GM18858 (cell line): Measurements from ENCODE around the gene DGKG.

Experiments
- ATAC-seq: cut with Tn5 transposase; IDR thresholded peaks from one replicate; pipeline ENCODE4 v1.9.1; 2021; ENCODE audit not compliant: unreplicated experiment

Gene DGKG

DNA sequence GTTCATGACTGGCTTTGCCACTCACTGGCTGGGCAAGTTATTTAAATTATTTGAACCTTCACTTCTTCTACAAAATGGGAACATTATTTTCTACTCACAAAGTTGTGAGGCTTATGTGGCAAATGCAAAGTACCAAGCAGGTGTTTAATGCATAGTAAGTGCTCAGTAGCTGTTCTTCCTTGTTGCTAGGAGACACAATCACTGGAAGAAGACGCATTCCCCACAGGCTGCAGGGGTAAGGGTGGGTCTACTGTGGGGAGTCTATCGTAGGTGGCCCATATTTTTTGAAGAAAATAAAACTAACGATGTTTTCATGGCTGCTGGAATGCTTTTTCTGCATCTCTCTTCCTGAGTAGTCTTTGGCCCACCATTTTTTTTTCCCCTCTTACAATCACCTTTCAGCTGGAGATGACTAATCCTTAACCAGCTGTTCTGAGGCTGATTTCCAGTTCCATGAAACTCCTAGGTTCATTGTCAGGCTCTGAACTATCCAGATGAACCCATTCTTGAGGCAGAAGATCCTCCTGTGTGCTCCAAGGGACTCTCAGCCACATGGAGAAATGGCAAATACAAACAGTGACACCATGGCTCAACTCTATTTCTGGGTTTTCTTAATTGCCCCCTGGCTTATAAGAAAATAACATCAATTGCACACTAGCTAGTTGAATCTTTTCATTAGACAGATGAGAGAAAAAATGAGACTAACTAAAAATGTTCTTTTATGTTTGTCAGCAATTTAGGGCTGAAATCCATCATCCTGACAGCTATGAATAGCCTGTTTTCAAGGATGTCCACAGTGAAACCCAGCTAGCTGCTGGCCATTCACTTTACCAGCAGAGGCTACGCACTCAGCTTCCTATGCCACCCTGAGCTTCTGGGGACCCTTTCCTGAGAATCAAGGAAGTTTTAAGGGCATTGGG, 144.9 kb downstream of the DGKG start:
- ATAC-seq: no peak

DNA sequence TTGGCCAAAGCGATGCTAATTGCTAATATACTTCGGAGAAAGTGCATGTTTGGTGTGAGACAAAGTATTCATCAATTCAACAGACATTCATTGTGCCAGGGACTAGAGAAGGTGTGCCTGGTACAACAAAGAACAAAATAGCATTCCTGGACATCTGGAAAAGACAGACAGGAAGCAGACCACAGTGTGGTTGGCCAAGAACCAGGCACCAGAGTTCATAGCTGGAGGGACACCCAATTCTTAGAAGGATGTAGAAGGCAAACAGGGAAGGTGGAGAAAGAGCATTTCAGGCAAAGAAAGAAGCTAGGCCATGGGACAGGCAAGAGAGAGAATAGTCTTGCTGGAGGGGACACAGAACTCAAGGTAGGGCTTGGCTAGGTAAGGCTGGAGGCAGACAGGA, 147.4 kb downstream of the DGKG start:
- no peak for ATAC-seq

DNA sequence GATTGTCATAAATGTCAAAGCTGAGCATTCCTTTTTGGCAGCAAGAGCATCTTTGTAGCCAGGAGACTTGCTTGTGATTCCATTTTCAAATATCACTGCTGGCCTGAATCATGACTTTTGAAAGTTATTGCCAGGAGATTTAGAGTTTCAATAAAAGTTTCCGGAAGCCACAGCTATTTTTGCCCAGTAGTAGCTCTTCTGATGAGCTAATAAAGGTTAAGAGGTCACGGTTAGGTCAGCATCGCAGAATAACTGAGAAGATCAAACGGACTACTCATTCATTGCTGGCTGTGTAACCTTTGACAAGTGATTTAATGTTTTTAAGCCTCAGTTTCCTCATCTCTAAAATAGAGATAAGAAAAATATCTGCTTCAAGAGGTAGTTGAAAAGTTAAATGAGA, 148.1 kb downstream of the DGKG start:
- no peak for ATAC-seq

DNA sequence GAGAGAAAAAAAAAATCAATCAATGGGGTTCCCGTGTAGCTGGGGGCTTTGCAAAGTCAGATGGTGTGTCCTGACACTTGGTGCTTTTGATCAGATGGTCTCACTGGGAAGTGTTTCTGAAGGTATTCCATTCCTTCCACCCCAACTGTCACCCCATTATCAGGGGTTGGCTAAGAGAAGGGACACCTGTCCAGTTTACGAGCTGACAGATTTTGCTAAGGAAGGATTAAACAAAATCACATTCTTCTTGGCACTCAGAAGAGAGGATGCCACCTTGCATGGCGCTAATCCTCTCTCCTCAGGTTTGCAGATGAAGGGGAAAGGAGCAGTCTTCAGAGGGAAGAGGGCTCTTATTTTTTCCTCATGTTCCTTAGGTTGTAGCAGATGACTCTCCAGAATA, 149.4 kb downstream of the DGKG start:
- ATAC-seq: no peak

DNA sequence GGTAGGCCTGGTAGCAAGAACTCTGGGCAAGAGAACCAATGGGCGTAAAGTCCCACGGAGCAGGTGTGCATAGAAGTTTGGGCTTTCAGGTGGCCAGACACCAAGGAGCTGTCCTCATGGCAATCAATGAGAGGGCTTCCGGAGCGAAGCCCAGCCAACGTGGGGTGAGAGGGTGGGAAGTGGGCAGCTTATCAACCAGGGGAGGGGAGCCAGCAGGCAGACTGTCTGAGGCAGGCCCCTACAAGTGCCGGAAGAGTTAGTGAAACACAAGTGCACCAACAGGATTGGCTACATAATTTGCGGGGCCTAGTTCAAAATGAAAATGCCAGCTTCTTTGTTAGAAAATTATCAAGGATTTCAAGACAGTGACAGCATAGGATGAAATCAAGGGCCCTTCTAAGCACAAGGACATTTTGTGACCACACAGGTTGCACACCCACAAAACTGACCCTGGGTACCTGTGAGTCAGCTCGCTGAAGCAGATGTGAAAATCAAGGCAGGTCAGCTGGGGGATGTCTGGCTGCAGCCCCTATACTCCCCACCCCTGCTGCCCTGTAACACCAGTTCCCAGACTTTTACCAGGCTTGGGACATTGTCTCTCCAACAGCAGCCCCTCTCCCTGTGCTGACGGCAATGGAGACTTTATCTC, 151.1 kb downstream of the DGKG start:
- no peak for ATAC-seq

DNA sequence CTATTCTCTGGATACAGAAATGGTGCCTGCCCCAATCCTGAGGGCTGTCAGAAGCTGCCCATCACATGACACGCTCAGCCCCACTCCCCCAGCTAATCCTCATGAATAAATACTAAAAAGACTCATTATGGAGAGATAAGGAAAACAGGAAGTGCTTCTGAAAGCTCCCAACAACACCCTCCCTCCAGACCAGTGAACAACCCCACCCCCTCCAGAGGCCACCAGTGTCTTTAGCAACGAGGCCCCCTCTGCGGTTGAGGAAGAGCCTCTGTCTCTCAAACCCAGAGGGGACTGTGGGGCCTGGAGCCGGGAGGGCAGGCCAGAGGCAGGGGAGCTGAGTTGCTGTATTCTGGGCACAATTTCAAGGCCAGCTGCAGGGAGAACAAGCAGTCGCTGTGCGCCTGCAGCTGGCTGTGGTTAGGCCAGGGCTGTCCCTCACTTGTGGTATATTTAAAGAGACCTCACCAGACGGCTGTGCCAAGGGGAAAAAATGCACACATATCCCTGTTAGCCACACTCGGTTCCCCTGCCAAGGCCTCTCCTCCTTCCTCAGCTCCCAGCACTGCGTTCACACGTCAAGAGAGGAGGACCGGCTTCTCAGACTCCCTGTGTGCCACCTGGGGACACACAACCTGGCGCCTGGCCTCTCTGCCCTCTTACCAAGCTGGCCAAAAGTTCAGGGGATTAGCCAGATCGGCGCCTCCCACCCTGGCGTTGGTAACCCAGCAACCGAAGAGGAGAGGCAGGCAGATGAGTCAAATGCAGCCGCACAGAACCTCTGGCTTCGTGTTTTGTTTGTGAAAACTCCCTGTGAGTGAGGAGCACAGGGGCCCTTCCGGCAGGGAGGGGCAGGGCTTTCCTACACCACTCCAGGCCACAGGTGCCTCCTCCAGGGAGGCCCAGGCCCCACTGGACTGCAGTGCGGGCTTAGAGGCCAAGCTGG, 152.0 kb downstream of the DGKG start:
- no peak for ATAC-seq

DNA sequence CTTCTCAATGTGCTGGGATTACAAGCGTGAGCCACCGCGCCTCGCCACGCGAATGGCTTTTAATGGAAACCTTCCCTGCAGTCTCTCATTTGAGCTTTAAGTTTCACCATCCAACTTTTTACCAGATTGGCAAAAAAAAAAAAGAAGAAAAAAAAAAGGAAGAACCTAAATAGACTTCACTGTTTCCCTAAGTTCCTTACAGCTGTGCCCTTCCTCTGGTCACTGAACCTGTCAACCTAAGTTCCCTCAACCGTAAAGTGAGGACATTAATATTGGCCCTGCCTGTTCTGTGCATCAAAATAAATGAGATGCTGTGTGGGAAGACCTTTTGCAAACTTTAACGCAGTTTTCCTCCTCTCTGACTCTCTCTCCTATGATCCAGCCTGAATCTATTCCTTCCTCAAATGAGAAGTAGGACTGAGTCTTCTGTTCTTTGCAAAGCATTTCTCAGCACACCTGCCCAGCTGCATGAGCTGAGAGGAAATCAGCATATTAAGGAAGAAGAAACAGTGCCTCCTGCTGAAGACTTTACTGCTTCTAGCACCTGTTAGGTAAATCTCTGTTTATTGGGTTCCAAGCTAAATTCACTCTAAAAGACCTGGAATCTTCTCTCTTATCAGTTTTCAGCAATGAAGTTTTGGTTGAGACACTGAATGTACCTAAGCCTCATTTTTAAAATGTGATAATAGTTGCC, 153.6 kb downstream of the DGKG start:
- no peak for ATAC-seq

DNA sequence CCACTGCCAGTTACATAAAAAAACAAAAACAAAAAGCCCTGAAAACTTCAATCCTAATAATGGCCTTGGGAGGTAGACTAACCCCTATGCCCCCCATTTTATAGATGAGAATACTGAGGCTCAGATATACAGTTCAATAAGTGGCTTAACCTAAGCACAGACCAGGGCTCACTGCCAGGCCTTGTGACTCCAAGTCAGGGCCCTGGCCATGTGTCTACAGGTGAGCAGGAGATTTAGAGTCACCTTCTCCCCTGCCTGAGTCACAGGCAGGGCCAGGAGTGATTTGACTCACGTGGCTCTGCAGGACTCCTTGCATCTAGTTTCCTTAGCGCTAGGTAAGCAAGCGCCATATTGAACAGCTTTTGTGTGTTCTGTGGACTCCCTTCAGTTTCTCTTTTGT, 154.5 kb downstream of the DGKG start:
- no peak for ATAC-seq

DNA sequence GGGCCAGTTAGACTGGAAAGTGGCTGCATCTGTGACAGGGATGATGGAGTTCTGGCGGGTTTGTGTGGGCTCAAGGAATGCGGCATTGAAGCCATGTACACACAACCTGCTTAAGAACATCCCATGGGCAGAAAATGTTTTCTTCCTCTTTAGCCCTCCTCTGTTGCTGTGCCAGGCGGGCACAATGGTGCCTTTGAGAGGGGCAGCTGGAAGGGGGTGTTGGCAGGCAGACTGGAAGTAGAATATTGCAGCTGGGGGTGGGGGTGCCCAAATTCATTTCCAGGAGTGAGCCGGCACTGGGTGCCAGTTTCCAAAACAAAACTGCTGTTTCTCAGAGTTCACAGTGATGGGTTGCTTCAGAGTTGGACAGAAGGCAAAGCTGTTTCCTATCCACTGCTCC, 161.3 kb downstream of the DGKG start:
- no peak for ATAC-seq

DNA sequence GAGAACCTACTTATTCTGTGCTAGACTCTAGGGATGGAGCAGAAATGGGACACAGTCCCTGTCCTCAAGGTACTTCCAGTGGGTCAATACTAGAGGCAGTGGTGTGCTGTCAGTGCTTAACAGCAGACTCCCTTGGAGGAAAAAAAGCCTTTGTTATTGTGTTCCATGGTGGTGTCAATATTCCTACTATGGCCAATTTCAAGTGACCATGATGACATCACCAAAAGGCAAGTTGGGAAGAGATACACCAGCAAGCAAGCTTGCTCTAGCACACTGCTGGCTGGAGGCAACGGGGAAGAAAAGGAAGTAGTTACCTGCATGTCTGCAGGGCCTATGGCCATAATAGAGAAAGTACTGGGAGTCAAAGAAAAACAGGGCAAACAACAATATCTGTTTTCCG, 163.6 kb downstream of the DGKG start:
- no peak for ATAC-seq

DNA sequence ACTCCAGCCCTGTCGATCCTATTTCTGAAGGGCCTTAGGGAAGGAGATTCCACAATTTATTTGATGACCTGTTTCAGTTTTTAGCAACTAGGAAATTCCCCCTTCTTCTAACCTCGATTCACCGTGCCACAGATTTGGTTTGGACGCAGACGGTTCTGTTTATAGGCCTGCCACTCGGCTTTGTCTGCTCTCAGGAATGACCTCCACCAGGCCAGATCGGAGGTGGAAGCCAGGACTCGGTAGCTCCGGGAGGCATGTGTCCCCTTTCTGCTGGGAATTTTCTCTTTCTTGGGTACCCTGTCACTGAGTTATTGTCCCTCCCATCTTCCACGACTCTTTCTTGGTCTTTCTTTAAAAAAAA, 167.6 kb downstream of the DGKG start:
- ATAC-seq: no peak

DNA sequence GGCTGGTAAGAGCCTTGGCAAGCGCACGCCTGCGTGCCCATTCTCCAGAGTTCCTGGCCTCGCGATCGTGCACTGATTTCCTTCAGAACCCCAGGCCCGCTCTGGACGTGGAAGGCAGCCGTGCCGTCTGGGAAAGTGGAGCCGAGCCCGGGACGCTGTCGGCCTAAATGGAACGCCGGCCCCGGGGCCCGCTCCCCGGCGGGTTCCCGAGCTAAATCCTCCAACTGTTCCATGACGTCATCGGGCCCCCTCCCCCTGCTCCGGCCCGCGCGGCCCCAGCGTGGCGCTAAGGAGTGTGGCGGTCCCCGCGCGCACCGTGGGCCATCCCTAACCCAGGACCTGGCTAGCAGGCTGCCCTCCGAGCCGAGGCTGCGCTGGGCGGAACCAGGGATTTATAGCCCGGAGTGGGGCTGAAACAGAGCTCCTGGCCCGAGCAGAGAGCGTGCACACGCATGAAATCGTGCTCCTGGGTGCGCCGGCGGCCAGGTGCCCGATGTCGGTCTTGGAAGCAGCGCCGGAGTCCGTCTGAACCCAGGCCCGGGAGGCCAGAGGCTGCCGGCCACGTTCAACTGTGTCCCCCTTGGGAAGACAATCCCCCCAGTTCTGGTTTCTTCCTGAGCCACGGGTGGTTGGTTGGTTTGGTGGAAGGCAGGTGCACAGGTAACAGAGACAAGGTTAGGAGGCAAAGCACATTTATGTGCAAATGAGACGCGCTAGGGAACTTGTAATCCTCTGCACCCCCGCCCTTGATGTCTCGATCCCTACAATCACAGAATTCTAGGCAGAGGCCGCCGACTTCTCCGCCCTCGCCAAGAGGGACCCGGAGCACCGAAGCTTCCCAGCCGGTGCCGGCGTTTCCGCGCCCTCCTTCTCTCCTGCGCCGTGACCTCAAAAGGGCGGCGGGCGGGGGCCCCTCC, 168.2 kb downstream of the DGKG start:
- ATAC-seq: no peak

DNA sequence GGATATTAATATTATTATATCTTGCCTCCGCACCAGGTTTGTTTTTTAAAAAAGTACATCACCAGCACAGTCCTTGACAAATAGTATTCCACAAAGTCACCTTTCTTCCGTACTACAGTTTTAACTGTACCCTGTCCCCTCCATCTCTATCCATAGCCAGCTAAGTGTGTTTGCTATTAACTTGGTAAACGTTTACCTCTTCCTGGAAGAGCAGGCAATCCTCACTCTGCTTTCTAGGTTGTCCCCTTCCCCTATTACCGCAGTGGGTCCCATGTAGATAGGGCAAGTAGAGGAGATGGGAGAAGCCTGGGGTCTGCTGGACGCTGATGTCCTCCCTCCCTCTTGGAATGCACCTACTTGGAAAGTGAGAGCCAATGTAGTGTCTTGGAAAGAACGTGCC, 169.2 kb downstream of the DGKG start:
- ATAC-seq: no peak

DNA sequence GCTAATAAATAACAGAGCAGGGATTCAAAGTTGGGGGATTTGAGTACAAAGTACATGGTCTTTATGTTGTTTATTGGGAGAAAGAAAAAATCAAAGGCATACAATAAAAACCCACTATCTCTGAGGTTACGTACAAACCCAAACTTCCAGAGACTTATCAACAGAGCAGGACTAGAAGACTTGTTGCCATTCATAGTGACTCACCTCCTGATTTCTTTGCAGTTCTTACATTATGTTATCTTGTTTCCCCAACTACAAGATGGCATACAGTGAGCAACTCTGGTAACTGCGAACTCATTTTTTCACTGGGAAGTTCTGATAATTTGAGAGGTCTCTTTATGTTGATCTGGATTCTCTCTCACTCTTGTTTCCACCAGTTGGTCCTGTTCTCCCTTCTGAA, 172.5 kb downstream of the DGKG start:
- ATAC-seq: no peak

DNA sequence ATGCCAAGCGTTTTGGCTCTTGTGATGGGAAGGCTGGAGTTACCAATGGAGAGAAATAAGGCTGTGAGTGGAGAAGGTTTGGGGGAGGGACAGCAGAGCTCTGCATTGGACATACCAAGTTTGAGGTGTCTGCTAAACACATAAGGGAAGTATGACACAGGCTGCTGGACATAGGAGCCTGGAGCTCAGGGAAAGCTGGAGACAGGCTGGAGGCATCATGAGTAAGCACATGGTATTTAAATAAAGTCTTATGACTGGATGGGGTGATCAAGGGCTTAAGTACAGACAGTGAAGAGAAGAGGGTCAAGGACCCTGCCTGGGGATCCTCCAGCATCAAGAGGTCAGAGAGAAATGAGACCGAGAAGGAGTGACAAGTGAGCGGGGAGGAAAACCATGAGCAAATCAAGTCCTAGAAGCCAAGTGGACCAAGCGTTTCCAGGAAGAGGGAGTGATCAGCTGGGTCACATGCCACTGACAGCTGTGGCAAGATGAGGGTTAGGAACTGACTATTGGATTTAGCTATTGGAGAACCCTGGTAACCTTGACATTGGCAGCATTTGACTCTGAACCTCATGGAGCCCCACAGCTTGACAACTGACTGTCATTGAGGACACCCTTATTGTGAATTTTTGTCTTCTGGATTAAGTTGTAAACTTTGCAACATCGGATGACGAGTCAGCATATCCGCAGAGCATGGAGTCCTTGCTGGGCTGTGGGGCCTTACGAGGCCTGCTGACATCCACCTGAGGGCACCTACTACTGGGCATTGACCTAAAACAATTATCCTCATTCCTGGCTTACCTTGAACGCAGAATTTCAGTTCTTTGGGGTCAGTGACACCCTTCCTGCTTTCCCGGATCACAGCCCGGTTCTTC, 174.4 kb downstream of the DGKG start:
- no peak for ATAC-seq

DNA sequence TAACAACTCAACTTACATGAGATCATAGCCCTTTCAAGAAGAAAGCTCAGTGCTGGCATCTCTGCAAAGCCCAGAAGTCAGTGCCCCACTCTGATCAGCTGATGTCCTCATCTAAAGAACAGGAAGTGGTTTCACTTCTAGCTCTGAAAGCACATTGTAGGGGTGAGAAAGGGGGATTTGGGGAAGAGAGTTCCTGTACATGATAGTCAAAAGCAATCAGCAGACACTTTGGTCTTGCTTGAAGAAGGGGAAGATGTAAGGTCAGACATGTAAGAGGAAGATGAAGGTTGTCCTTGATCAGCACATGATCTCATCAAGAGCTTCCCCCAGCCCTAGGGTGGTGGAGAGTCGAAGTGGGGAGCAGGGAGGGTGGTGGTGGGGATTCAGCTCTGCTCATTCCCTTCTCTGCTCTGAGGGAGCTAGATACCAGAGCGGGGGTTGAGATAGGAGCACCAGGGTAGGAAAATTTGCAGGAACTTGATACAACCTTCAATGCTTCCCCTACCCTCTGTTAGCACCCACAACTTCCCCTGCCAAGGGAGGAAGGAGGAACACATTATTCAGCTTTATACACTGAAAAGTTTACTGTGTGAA, 176.7 kb downstream of the DGKG start:
- peak; percentile 78 for ATAC-seq

DNA sequence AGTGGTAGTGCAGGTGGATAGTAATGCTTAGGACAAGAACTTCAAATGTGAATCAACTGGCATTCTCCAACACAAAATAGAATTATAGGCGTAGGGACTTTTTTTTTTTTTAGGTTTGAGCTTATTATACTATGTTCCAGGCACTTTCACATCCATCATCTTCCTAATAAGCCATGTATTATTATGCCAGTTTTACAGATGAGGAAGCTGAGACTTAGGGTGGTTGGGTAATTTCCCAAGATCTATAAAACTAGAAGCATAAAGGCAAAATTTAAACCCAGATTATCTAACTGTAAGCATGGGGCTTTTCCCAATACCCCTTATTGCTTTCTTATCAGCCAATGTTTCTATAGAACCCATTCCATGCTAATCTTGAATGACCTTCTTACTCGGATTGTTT, 178.0 kb downstream of the DGKG start:
- ATAC-seq: no peak

DNA sequence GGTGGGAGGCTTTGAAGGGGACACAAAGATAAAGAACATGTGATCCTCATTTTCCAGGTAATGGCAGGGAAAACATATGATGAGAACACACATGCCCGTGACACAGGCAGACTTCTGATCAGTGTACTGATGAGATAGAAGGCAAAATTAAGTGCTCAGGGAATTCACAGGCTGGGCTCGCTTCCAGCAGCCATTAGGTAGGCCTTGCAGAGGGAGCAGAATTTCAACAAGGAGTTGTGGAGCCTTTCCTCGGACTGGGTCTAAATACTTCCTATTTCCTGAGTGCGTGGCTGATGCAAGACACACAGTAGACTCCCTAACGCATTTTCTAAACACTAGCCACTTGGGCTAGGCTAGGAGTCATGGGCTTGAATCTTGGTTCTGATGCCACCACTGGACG, 179.2 kb downstream of the DGKG start:
- ATAC-seq: no peak

DNA sequence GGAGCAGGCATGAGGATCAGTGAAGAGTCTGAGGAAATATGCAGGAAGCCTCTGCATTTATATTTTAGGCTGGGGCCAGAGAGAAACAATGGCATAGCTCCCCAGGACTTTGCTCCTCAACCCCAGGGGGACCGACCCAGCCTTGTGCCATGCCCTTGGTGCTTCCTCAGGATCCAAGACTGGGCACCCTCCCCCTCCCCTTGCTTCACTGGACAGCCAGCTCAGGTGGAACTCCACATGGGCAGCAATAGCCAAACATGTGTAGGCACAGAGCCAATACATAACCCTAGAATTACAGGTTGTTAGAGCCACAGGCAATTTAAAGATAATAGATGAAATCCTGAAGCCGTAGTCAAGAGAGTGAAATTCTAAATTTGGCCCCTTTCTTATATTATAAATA, 180.1 kb downstream of the DGKG start:
- ATAC-seq: no peak
